D721Med (cell line): ENCODE measurements around the gene C3orf18.

ENCODE experiments used
- DNase-seq: peaks from one replicate; pipeline ENCODE4 v3.0.0; 2011; ENCODE audit warnings: low spot score; ENCODE audit not compliant: insufficient read length
- FAIRE-seq: peaks from 2 replicates; lab custom pipeline; 2011; peaks lifted over from hg19 to GRCh38; lab: Jason Lieb, UNC
- CTCF ChIP-seq: IDR thresholded peaks from 2 replicates; pipeline ENCODE4 v1.5.1; 2012; ENCODE audit warnings: mild to moderate bottlenecking, control low read depth; ENCODE audit not compliant: insufficient read depth; ENCODE audit errors: missing control alignments

The C3orf18 gene

GRCh38 chr3:50577348-50577747 lies 9.8 kb upstream of the C3orf18 start:
- DNase-seq, result no peak
- no peak for TF ChIP-seq CTCF
- no peak for FAIRE-seq

GRCh38 chr3:50575372-50575771 lies 7.8 kb upstream of the C3orf18 start:
- DNase-seq (no peak), FAIRE-seq (no peak)
- TF ChIP-seq CTCF, result no peak

GRCh38 chr3:50574444-50574831 lies 6.9 kb upstream of the C3orf18 start:
- DNase-seq (no peak), FAIRE-seq (no peak)
- TF ChIP-seq CTCF, result no peak

- DNase-seq (no peak), FAIRE-seq (no peak)
- no peak for TF ChIP-seq CTCF
These were observed 6.3 kb upstream of the C3orf18 start for GRCh38 chr3:50573566-50574443.

- no peak for TF ChIP-seq CTCF
- FAIRE-seq (no peak), DNase-seq (no peak)
These were observed 5.3 kb upstream of the C3orf18 start for GRCh38 chr3:50572801-50573371.

GRCh38 chr3:50572158-50572557 lies 4.6 kb upstream of the C3orf18 start:
- FAIRE-seq, result no peak
- peak; percentile 66 for DNase-seq

More at GRCh38 chr3:50572158-50572557, 4.6 kb upstream of the C3orf18 start:
- TF ChIP-seq CTCF, result peak; percentile 69
